ENCODE measurements around the gene MEIOC.
A peak's percentile ranks its signal among the peaks of the same experiment; 100 is the strongest.
"Not testable (repeated sequence)": the region's sequence is repeated elsewhere in the genome, so short reads cannot be mapped to it uniquely, and the experiment has no call there.

MEIOC gene

GRCh38 chr17:44647736-44648135, 8.5 kb upstream of the MEIOC start:
- no peak for DNase-seq (ENCODE audit: low spot score)

GRCh38 chr17:44648963-44649362, 7.3 kb upstream of the MEIOC start:
- no peak for DNase-seq (ENCODE audit: low spot score)

GRCh38 chr17:44651228-44651627, 5.0 kb upstream of the MEIOC start:
- DNase-seq (ENCODE audit: low spot score), result no peak

- DNase-seq (ENCODE audit: low spot score), result no peak
Observed at GRCh38 chr17:44652727-44653126, 3.5 kb upstream of the MEIOC start.

GRCh38 chr17:44653384-44653783, 2.9 kb upstream of the MEIOC start:
- DNase-seq (ENCODE audit: low spot score), result no peak

GRCh38 chr17:44653954-44654353, 2.3 kb upstream of the MEIOC start:
- DNase-seq (ENCODE audit: low spot score), result no peak

- no peak for DNase-seq (ENCODE audit: low spot score)
Observed at GRCh38 chr17:44661835-44662234, 5.6 kb downstream of the MEIOC start.

- DNase-seq (ENCODE audit: low spot score), result no peak
Observed at GRCh38 chr17:44663095-44663494, 6.8 kb downstream of the MEIOC start.

- DNase-seq (ENCODE audit: low spot score), result no peak
Observed at GRCh38 chr17:44664867-44665266, 8.6 kb downstream of the MEIOC start.

- no peak for DNase-seq (ENCODE audit: low spot score)
Observed at GRCh38 chr17:44666006-44666405, 9.7 kb downstream of the MEIOC start.

GRCh38 chr17:44672479-44673093, 16.3 kb downstream of the MEIOC start:
- no peak for DNase-seq (ENCODE audit: low spot score)

GRCh38 chr17:44673893-44674292, 17.6 kb downstream of the MEIOC start:
- no peak for DNase-seq (ENCODE audit: low spot score)

GRCh38 chr17:44677136-44677535, 20.9 kb downstream of the MEIOC start:
- DNase-seq (ENCODE audit: low spot score), result no peak

- DNase-seq (ENCODE audit: low spot score), result not testable (repeated sequence)
Observed at GRCh38 chr17:44683303-44683702, 27.0 kb downstream of the MEIOC start.

- DNase-seq (ENCODE audit: low spot score), result no peak
Observed at GRCh38 chr17:44687756-44688155, 31.5 kb downstream of the MEIOC start.

- DNase-seq (ENCODE audit: low spot score), result no peak
Observed at GRCh38 chr17:44688200-44688599, 31.9 kb downstream of the MEIOC start.

- no peak for DNase-seq (ENCODE audit: low spot score)
Observed at GRCh38 chr17:44688675-44689476, 32.6 kb downstream of the MEIOC start.

GRCh38 chr17:44689477-44690217, 33.4 kb downstream of the MEIOC start, which contains the start of gene CCDC43:
Gene CCDC43, minus strand, starts transcription at chr17:44689776. Its CDS starts 23 bp downstream, at chr17:44689753.
- DNase-seq (ENCODE audit: low spot score), result peak; percentile 93

- peak; percentile 44 for DNase-seq (ENCODE audit: low spot score)
Observed at GRCh38 chr17:44690746-44691306, 34.6 kb downstream of the MEIOC start.

GRCh38 chr17:44693609-44694008, 37.3 kb downstream of the MEIOC start:
- DNase-seq (ENCODE audit: low spot score), result no peak

GRCh38 chr17:44700288-44700687, 44.0 kb downstream of the MEIOC start:
- DNase-seq (ENCODE audit: low spot score), result not testable (repeated sequence)

- no peak for DNase-seq (ENCODE audit: low spot score)
Observed at GRCh38 chr17:44707755-44708400, 51.6 kb downstream of the MEIOC start.
